ENCODE measurements around the gene CCNJL.
"Not testable (repeated sequence)": the region's sequence is repeated elsewhere in the genome, so short reads cannot be mapped to it uniquely, and the experiment has no call there.

Gene CCNJL, protein sequence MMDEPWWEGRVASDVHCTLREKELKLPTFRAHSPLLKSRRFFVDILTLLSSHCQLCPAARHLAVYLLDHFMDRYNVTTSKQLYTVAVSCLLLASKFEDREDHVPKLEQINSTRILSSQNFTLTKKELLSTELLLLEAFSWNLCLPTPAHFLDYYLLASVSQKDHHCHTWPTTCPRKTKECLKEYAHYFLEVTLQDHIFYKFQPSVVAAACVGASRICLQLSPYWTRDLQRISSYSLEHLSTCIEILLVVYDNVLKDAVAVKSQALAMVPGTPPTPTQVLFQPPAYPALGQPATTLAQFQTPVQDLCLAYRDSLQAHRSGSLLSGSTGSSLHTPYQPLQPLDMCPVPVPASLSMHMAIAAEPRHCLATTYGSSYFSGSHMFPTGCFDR

DNA sequence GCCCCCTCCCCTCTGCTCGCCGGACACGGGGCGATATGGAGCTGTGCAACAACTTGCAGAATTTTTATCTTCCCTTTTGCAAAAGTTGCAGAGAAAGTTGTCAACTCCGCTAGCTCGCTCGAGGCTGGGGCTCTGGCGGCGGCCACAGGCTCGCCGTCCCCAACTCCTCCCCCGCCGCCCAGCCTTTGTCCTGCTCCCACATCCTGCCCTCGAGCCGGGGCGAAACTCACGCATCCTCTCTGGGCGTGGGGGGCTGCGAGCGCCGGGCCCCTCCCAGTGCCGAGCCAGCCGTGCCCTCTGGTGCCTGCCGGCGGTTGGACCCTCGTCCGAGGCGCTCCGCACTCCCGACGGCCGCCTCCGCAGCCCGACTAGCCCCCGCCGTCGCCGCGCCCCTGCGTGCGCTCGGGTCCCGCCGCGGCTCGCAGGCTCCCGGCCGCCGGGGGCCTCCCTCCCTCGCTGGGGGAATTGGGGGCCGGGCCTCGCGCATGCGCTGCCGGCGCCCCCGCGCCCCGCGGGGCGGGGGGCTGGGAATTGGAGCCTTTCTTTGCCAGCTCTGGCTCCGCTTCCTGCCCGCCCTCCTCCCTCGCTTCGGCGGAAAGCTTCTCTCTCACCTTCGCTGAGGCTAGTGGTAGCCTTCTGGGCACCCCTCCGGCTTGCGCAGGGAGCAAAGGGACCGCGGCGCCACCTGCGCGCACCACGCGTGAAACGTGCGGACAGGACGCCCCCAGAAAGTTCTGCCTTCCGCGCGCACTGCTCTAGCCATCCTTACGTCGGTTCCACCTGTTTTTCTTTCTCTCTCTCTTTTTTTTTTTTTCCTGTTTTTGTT is at the start of gene CCNJL:
Gene CCNJL (minus strand): TSS at position 431 of the 826 bp plus-strand sequence. CDS start 641 bp downstream, outside the sequence.
- DNase-seq: no peak

GRCh38 chr5:160361624-160362228 is 49.4 kb upstream of the CCNJL start:
- DNase-seq: no peak

- no peak for DNase-seq
These were observed 47.9 kb upstream of the CCNJL start for GRCh38 chr5:160360310-160360709.

- no peak for DNase-seq
These were observed 47.5 kb upstream of the CCNJL start for GRCh38 chr5:160359816-160360215.

DNA sequence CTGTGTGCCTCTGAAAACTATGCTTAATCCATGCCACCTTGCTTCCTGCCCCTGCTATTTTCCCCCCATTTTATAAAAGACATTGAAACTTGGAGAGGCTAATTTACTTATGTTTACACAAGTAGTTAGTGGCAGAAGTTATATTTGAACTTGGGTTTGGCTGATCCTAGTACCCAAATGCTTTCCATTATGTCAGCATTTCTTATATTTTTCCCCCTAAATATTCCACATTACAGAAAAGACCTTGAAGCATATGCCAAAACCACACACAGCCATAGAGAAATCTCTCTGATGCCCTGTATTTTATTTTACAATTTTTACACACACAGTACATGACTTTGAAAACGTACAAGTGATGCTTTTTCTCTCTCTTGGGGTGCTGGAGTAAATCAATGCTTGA is 46.9 kb upstream of the CCNJL start:
- no peak for DNase-seq

DNA sequence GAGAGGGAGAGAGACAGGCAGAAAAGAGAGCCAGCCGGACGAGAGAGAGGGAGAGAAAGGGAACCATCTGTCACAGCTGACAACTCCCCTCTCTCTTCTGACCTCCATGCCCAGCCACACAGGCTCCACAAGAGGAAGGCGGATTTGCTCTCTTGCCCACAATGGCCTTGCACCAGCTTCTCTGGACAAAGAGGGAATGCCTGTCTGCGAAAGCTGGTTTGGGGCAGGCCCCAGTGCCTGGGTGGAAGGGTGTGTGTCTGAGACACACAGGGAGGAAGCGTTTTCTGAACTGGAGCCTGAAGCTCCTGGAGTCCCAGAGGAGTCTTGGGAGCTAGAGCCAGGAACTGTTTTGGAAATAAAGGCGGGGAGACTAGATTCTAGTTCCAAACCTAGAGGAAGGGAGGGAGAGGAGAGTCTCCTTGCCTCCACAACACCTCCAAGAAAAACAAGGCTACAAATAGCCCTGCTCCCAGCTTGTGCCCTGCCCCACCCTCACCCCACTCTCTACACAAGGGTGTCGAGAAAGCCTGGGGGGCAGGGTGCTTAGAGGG is 45.6 kb upstream of the CCNJL start:
- DNase-seq: no peak

DNA sequence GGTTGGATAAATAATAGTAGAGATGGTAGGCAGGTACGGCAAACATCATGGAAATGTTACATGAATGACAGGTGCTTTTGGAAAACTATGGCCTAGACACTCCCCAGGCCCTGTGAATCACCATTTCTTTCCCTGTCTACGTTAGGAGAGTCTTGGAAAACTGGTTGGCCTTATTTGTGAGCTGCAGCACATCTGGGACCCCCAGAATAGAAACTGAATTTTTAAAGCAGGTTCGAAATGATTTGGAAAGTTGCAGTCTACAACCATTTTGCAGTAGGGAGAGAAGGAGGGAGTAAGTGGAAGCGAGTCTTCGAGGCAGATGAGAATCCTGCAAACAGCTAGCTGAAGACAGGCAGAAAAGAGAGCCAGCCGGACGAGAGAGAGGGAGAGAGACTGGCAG is 45.0 kb upstream of the CCNJL start:
- DNase-seq: no peak

- no peak for DNase-seq
These were observed 44.4 kb upstream of the CCNJL start for GRCh38 chr5:160356550-160357347.

- DNase-seq: no peak
These were observed 42.3 kb upstream of the CCNJL start for GRCh38 chr5:160354666-160355065.

GRCh38 chr5:160353379-160353778 is 41.0 kb upstream of the CCNJL start:
- no peak for DNase-seq

GRCh38 chr5:160352308-160352707 is 39.9 kb upstream of the CCNJL start:
- no peak for DNase-seq

DNA sequence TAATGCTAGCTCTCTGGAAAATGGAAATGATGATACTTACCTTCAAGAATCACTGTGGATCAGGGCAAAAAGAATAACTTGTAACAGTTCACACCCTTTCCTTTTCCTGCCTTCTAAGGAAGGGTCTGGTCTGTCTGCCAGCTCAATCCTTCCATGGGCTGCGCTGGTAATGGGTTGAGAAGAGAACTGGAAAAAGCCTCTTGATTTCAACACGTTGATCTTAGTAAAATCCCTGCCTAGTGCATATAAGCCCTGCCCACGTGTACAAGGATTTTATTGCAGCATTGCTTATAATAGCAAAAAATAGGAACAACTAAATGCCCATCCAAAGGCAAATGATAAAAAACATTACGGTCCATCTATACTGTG is 37.6 kb upstream of the CCNJL start:
- no peak for DNase-seq

DNA sequence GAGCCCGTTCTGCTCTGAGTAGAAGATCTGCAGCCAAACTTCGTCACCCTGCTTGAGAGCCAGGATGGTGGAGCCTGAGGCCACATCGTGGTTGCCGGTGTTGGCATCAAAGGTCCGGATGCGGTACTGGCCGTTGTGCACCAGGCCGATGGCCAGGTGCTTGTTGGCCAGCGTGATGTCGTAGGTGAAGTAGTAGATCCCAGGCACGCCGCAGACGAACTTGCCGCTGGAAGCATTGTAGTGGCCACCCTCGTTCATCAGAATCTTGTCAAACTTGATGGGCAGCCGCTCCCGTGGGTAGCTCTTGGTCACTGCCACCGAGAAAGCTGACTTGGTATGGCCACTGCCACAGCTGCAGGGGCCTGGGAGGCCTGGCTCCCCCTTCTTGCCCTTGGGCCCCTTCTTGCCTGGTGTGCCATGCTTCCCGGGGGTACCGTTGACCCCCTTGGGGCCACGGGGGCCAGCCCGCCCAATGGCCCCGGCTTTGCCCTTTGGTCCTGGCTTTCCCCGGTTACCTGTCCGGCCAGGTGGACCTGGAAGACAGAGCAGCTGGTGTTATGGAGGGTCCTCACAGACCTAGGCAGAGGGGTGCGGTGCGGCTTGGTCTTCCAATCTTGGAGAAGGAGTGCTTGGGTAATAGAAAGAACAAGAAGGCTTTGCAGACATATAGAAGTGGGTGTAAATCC is 37.0 kb upstream of the CCNJL start:
- DNase-seq: no peak

DNA sequence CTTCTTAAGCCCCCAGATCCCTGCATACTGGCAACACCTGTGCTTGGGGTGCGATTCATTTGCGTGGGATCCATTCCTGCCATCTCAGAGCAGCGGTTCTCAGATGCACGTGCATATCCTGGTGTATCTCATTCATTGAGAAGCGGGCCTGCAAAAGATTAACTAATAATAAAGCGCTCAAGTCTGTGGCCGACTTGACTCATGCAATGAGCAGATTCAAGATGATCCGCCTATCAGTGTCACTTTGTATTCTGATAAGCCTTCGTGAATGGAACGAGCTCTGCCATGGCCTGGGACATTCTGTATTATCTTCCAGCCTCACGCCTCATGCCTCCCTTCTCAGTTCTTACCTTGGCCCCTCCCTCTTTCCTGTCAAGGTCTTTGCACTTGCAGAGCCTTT is 35.7 kb upstream of the CCNJL start:
- DNase-seq: no peak

GRCh38 chr5:160347448-160347847 is 35.1 kb upstream of the CCNJL start:
- DNase-seq: no peak

DNA sequence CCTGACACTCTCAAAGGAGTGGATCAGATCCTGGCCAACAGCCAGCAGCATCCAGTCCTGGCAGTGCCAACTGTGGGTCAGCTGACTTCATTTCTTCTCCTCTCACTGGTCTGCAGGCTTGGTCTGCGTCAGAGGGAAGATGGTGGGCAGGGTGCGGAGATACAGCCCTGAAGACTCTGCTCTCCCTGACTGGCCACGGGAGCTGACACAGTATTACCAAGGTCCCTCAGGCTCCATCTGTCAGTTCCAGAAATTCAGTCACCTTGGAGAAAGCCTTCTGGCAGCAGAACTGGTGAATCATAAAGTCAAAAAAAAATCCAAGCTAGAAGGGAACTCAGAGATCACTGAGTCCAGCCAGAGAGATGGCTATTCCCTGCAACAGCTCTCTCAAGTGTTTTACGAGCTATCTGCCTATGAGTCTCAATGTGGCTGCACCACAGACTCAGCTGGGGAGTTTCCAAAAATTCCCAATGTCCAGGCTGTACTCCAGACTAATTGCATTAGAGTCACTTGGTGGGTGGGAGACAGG is 30.1 kb upstream of the CCNJL start:
- no peak for DNase-seq

GRCh38 chr5:160341309-160341870 is 29.0 kb upstream of the CCNJL start:
- no peak for DNase-seq

DNA sequence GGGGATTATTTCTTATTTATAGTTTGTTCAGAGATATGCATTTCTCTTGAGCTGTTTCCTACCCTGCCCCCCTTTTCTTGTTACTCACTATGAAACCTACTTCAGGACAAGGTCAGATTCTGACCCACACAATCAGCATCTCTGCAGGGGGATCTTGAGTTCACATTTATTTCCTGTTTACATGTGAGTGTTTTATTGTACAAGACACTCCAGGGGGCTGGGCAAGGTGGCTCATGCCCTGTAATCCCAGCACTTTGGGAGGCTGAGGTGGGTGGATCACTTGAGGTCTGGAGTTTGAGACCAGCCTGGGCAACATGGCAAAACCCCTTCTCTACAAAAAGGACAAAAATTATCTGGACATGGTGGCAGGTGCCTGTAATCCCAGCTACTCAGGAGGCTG is 28.1 kb upstream of the CCNJL start:
- DNase-seq: not testable (repeated sequence)

DNA sequence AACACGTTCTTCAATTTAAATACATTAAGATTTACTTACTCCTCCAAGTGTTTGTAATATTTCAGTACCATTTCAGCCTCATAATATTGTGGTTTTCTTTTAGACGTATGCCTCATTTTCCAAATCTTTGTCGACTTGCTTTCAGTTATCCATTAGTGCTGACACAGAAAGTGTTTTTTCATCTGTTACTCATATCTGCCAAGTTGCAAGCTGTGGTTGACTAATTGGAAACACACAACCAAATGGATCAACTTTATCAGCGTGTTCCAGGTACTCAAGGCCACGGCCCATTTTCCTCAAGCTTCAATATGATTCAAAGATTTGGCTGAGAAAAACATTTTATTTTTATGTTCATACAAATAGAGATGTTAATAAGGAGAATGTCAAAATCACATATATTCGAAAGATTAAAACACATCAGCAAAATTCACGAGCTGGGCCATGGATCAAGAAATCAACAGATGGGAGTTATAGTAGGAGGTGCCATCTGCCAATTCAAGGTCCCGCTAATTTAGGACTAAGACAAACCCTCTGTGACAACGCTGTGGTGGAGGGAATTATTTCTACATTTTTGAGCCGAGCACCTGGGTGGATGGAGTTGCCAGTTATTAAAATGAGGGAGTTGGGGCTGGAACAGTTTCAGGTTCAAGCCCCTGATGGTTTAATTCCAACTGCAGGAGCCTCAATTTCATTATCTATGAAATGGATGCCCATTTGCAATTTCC is 27.2 kb upstream of the CCNJL start:
- DNase-seq: no peak

- DNase-seq: not testable (repeated sequence)
These were observed 22.4 kb upstream of the CCNJL start for GRCh38 chr5:160334716-160335115.

- DNase-seq: no peak
These were observed 21.4 kb upstream of the CCNJL start for GRCh38 chr5:160333721-160334120.

All from activated T-cell treated with anti-CD3 and anti-CD28 coated beads for 4 hours (primary cell).